IPS-11a (cell line): ENCODE results near the gene GNRHR.
"Not testable (repeated sequence)": the region's sequence is repeated elsewhere in the genome, so short reads cannot be mapped to it uniquely, and the experiment has no call there.

Experiments
- H3K4me3 ChIP-seq: one replicate; pipeline ENCODE4 v1.5.1; 2013; ENCODE audit warnings: low read depth, low read length, control low read depth

GNRHR gene

GRCh38 chr4:67754288-67754687 is at the start of gene GNRHR:
TSS of gene GNRHR (minus strand) at chr4:67754388. CDS start at chr4:67754335, 53 bp downstream.
- H3K4me3 ChIP-seq = no peak within 1 kb of the TSS

GRCh38 chr4:67796810-67797209 is 42.6 kb upstream of the GNRHR start:
- H3K4me3 ChIP-seq = no peak overlapping the region

GRCh38 chr4:67790721-67791120 is 36.5 kb upstream of the GNRHR start:
- H3K4me3 ChIP-seq = no peak overlapping the region

GRCh38 chr4:67787311-67787710 is 33.1 kb upstream of the GNRHR start:
- no peak overlapping the region for H3K4me3 ChIP-seq

- H3K4me3 ChIP-seq = no peak overlapping the region
These were observed 31.3 kb upstream of the GNRHR start for GRCh38 chr4:67785528-67785927.

GRCh38 chr4:67779631-67780030 is 25.4 kb upstream of the GNRHR start:
- no peak overlapping the region for H3K4me3 ChIP-seq

GRCh38 chr4:67776746-67777145 is 22.6 kb upstream of the GNRHR start:
- no peak overlapping the region for H3K4me3 ChIP-seq

GRCh38 chr4:67770422-67770821 is 16.2 kb upstream of the GNRHR start:
- H3K4me3 ChIP-seq = no peak overlapping the region

- no peak overlapping the region for H3K4me3 ChIP-seq
These were observed 11.7 kb upstream of the GNRHR start for GRCh38 chr4:67765928-67766327.

GRCh38 chr4:67765401-67765800 is 11.2 kb upstream of the GNRHR start:
- H3K4me3 ChIP-seq = no peak overlapping the region

GRCh38 chr4:67764183-67764582 is 10.0 kb upstream of the GNRHR start:
- H3K4me3 ChIP-seq = no peak overlapping the region

GRCh38 chr4:67762086-67762485 is 7.9 kb upstream of the GNRHR start:
- no peak overlapping the region for H3K4me3 ChIP-seq

- not testable (repeated sequence) for H3K4me3 ChIP-seq
These were observed 2.8 kb upstream of the GNRHR start for GRCh38 chr4:67756991-67757390.

GRCh38 chr4:67755974-67756373 is 1.8 kb upstream of the GNRHR start:
- H3K4me3 ChIP-seq = no peak overlapping the region

- H3K4me3 ChIP-seq = no peak overlapping the region
These were observed 2.9 kb downstream of the GNRHR start for GRCh38 chr4:67751260-67751659.

- H3K4me3 ChIP-seq = no peak overlapping the region
These were observed 3.5 kb downstream of the GNRHR start for GRCh38 chr4:67750691-67751090.

- no peak overlapping the region for H3K4me3 ChIP-seq
These were observed 4.9 kb downstream of the GNRHR start for GRCh38 chr4:67749286-67749685.

- H3K4me3 ChIP-seq = no peak overlapping the region
These were observed 7.2 kb downstream of the GNRHR start for GRCh38 chr4:67746797-67747495.

- H3K4me3 ChIP-seq = no peak overlapping the region
These were observed 9.5 kb downstream of the GNRHR start for GRCh38 chr4:67744561-67745283.

GRCh38 chr4:67743194-67743593 is 11.0 kb downstream of the GNRHR start:
- no peak overlapping the region for H3K4me3 ChIP-seq

- no peak overlapping the region for H3K4me3 ChIP-seq
These were observed 17.9 kb downstream of the GNRHR start for GRCh38 chr4:67736262-67736661.

GRCh38 chr4:67735325-67735724 is 18.9 kb downstream of the GNRHR start:
- H3K4me3 ChIP-seq = no peak overlapping the region

GRCh38 chr4:67730511-67730910 is 23.7 kb downstream of the GNRHR start:
- not testable (repeated sequence) for H3K4me3 ChIP-seq
